GM21723 (cell line): ENCODE results near the gene ZNF362.
"Not testable (repeated sequence)": the region's sequence is repeated elsewhere in the genome, so short reads cannot be mapped to it uniquely, and the experiment has no call there.

Experiments
- ATAC-seq: cut with Tn5 transposase; IDR thresholded peaks from one replicate; pipeline ENCODE4 v1.9.1; 2021; ENCODE audit warnings: mild to moderate bottlenecking, moderate library complexity; ENCODE audit not compliant: unreplicated experiment

The ZNF362 gene

GRCh38 chr1:33256471-33257206, at the start of gene ZNF362:
Gene ZNF362 (plus strand): TSS chr1:33256492. CDS start chr1:33270575, 14,083 bp downstream.
- no peak for ATAC-seq

GRCh38 chr1:33211972-33212371, 44.3 kb upstream of the ZNF362 start:
- ATAC-seq, result no peak

GRCh38 chr1:33219886-33220661, 36.2 kb upstream of the ZNF362 start:
- no peak for ATAC-seq

- no peak for ATAC-seq
Measured at GRCh38 chr1:33220676-33221384, 35.5 kb upstream of the ZNF362 start.

GRCh38 chr1:33221385-33221758, 34.9 kb upstream of the ZNF362 start:
- ATAC-seq, result no peak

GRCh38 chr1:33222381-33222780, 33.9 kb upstream of the ZNF362 start:
- no peak for ATAC-seq

GRCh38 chr1:33224166-33224707, 32.1 kb upstream of the ZNF362 start:
- ATAC-seq, result no peak

GRCh38 chr1:33225586-33225985, 30.7 kb upstream of the ZNF362 start:
- ATAC-seq, result no peak

- ATAC-seq, result no peak
Measured at GRCh38 chr1:33228935-33229487, 27.3 kb upstream of the ZNF362 start.

GRCh38 chr1:33231166-33231565, 25.1 kb upstream of the ZNF362 start:
- ATAC-seq, result no peak

GRCh38 chr1:33232716-33233115, 23.6 kb upstream of the ZNF362 start:
- ATAC-seq, result no peak

GRCh38 chr1:33234131-33234530, 22.2 kb upstream of the ZNF362 start:
- no peak for ATAC-seq

GRCh38 chr1:33234588-33234990, 21.7 kb upstream of the ZNF362 start:
- ATAC-seq, result no peak

GRCh38 chr1:33235521-33235920, 20.8 kb upstream of the ZNF362 start:
- no peak for ATAC-seq

- no peak for ATAC-seq
Measured at GRCh38 chr1:33236498-33236897, 19.8 kb upstream of the ZNF362 start.

- ATAC-seq, result no peak
Measured at GRCh38 chr1:33237579-33237978, 18.7 kb upstream of the ZNF362 start.

GRCh38 chr1:33238194-33238724, 18.0 kb upstream of the ZNF362 start:
- ATAC-seq, result not testable (repeated sequence)

- ATAC-seq, result not testable (repeated sequence)
Measured at GRCh38 chr1:33239410-33239809, 16.9 kb upstream of the ZNF362 start.

GRCh38 chr1:33241866-33242265, 14.4 kb upstream of the ZNF362 start:
- ATAC-seq, result no peak

- ATAC-seq, result no peak
Measured at GRCh38 chr1:33242652-33243051, 13.6 kb upstream of the ZNF362 start.
